KG1 (cell line): ENCODE results near the gene NRCAM.
"Not testable (repeated sequence)": the region's sequence is repeated elsewhere in the genome, so short reads cannot be mapped to it uniquely, and the experiment has no call there.

Experiments used
- DNase-seq: peaks from one replicate; lab custom pipeline; 2025; lab: John Stamatoyannopoulos, UW

Gene NRCAM

GRCh38 chr7:108345710-108346336, 110.4 kb downstream of the NRCAM start:
- no peak for DNase-seq

GRCh38 chr7:108340856-108341411, 115.3 kb downstream of the NRCAM start:
- no peak for DNase-seq

- DNase-seq = not testable (repeated sequence)
These were observed 115.8 kb downstream of the NRCAM start for GRCh38 chr7:108340406-108340805.

DNA sequence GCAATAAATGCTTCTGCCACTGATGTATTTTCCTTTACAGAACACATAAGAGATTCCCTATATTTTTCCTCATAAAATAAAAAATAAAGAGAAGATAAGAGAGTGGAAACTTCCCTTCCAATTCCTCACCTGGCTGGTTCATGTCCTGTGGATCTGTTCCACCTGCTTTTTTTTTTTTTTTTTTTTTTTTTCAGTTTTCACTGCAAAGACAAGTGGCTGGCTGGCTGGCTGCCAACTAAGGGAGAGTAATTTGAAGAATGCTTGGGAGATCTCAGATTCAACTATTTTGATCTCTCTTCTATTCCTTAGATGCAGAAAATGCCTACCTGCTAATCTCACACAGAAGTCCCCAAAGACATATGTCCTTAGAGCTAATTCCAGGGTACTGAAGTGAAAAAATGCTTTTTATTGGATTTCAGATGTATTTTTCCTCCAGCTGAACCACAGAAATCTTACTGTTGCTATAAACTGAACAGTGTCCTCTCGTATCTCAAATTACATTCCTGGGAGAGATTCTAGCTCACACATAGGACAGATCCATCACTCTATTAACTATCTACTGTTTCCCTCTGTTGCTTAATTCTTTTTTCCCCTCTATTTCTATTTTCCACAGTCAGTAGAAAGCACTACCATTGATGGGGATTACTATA, 120.8 kb downstream of the NRCAM start:
- no peak for DNase-seq

DNA sequence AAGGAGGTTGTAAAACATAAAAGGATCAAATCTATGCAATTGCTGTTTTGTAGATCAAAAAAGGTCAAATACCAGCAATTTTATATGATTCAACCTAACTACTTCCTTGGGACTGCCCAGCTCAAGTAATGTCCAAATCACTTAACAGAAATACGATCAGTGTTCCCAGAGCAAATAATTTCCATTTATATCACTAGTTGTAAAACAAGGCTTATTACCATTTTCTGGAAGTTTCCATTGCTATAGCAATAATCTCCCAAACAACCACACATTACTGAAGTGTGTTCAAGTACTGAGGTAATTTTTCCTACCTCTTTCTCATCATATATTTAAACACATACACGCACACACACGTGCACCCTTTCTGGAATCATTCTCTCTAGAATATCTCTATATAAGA, 123.3 kb downstream of the NRCAM start:
- no peak for DNase-seq

DNA sequence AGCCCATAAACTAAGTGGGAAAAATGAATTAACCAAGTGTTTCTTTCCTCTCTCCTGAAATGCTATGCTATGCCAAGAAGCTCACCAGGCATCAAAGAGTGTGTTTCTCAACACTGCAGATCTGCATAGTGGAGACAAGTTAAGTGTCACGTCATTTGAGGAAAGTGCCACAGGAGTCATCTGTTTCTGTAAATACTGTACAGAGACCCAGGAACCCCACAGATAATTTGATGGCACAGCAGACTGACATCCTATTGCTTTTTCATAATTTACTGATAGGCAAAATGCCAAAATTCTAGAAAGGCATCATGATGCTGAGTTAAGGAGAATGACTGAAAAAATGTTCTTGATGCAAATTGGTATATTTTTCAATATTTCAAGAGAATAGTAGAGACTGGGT, 124.3 kb downstream of the NRCAM start:
- DNase-seq = no peak

- no peak for DNase-seq
These were observed 126.0 kb downstream of the NRCAM start for GRCh38 chr7:108330227-108330626.

DNA sequence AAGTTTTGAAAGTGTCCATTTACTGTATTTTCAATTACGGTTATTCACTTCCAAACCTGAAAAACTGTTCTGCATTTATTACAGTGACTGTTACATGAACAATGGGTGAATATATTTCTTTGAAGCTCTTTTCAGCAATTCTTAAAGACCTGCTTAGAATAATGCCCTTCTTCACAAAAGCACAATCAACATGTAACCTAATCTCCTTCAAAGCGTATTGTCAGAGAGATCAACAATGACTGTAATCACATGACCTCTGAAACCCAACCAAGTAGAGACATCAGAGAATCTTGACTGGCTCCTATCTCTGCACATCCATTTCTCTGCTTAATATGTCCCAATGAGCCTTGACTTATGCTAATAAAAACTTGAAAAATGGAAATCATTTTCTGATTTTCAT, 126.7 kb downstream of the NRCAM start:
- DNase-seq = no peak

GRCh38 chr7:108328174-108328651, 128.0 kb downstream of the NRCAM start:
- DNase-seq = no peak

DNA sequence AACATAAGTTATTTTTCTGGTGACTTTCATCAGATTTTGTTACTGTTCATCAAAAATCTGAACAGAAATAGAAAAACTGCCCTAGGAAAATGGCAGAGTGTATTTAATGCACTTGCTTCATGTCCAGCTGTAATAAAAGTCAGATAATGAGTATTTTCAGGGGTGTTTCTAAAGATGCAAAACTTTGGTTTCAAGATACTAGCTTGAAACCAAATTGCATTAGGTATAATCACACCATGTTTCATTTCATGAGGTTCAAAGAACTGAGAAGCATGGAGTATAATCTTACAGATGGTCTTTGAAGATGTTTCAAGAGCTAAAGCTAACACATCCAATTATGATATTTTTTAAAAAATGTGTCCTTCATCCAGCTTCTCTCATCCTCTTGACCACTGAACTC, 128.9 kb downstream of the NRCAM start:
- DNase-seq = no peak

- DNase-seq = no peak
These were observed 129.3 kb downstream of the NRCAM start for GRCh38 chr7:108326938-108327337.

DNA sequence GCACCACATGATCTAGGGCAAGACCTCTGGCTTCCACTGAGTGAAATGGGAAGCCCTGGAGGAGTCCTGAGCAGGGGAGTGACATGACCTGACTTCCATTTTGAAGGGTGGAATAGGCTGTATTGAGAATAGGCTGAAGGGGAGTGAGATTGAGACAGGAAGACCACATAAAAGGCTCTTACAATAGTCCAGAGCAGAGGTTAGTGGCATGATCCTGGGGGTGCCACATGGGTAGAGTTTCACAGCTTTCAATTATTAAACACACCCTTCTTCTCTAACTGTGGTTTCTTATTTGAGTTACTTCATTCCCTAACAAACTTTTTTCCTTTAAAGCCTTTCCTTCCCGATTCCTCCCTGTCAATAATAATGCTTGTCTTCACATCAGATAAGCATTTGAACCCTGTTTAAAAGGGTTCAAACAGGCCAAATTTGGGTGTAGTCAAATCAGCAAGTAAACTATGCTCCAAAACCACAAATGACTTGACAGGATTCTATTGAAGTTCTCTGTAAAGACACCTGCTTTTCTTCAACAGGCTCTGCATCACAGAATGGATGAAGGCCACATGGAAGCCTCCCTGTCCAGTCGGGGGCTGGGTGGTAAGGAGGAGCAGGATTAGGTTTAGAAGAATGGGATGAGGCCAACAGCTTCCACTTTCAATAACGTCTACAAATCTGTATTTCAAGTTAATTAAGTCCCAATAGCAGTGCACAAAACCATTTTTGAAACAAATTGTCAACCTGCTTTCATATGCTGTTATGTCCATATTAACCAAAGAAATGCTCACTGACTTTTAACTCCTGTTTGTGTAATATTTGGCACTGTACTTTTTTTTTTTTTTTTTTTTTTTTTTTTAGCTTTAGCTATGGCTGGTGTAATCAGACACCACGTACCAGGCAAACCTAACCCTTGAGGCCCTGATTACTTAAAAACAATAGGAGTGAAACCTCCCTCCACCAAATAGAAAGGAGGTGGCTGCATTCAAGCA, 131.9 kb downstream of the NRCAM start:
- DNase-seq = no peak

DNA sequence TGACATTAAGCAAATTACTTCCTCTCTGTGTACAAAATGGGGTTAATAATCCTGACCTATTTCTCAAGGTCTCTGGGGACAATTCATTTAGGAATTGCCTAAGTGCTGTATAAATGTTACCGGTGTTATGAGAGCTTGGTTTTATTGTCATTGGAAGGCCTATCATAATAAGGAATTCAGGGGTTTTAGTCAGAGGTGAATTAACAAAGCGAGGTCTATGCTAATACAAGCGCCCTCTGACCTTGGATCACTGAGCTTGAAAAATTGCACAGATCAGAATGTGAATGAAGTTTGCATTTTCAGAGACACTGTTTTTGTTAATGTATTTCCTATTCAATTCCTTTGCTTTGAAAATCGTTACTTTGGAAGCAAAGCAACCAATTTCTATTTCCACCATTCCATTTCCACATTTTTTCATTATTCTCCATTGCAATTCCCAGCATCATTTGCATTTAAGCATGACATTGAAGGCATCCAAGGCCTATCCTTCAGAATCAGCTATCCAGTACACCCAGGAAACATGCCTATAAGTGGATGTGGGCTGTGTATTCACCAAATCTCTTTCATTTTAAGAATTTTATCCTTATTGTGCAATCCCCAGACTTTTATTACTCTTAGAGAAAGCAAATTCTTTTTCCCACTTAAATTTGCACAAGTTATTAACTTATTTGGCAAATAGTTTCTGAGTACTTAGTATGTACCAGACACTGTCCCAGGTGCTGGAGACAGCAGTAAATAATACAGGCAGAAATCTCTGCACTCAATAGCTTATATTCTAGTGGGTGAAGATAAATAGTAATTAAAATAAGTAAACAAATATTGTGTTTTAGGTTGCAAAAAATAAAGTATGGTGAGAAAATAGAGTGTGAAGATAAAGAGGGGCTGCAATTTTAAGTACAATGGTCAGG, 133.1 kb downstream of the NRCAM start:
- DNase-seq = no peak

DNA sequence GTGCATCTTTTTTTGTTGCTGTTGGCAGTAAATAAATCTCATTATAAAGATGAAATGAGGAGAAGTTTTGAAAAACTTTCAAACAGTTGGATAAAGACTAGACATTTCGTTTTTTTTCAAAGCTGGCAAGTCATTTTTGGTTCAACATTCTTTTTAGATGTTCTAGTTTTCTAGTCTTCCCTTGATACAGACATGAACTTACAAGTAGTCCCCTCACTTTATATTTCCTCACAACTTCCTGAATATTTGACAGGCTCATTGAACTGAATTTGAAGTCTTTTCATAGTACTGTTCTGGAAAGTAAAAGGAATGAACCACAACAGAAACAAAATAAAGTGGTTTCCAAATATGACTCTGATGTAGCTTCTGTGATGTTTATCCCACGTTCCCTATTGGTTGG, 134.2 kb downstream of the NRCAM start:
- DNase-seq = no peak

GRCh38 chr7:108321359-108321758, 134.9 kb downstream of the NRCAM start:
- no peak for DNase-seq

- DNase-seq = no peak
These were observed 139.5 kb downstream of the NRCAM start for GRCh38 chr7:108316708-108317107.

- DNase-seq = no peak
These were observed 141.7 kb downstream of the NRCAM start for GRCh38 chr7:108314551-108314950.

- DNase-seq = no peak
These were observed 142.2 kb downstream of the NRCAM start for GRCh38 chr7:108314049-108314448.

DNA sequence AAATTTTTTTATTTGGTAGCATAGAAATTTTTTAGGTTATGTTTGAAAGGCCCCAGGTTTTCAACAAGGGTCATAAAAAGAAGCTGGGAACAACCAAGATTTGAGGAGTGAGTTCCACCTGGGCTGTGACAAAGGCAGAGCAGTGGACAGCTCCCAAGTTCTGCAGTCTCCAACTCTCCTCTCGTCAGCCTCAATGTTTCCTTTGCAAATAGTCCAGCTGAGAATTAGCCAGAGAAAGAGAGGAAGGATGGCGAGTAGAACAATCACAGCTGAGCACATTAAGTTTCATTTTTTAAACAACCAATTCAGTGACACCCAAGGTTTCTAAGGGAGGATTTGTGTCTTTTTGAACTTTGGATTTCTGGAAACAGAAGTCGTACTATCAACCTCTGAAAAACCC, 143.2 kb downstream of the NRCAM start:
- no peak for DNase-seq

DNA sequence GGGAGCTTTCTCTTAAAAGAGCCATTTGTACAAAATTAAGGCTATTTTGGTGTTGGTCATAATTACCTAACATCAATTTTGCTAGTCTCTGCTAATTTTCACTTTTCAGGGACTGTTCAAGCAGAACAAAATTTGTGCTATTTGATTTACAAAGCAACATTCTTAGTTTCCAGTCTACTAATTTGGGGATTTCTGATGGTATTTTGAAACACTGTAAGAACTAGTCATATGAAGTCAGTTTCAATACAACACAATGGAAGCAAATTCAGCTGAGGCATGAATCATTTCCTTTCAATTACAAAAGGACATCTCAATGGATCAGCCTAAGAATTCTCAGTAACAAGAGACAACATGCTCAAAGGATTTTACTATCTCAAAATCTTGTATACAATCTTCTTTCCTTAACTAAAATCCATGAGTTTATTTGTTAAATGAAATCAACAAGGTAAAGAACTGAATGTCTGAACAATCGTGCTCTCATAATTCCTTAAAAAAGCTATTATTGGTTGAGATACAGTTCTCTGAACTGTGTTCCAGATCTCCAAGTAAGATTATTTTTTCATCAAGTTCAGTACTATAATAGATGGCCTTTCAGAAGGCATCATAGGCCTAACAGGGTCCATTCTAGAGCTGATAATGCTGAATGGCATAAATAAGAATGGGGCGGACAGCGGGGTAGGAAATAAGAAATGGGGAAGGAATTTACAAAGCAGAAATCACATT, 144.6 kb downstream of the NRCAM start:
- DNase-seq = no peak

- DNase-seq = no peak
These were observed 145.9 kb downstream of the NRCAM start for GRCh38 chr7:108310351-108310750.
